ENCODE data around the gene PIP4P1. TPM values are rescaled to one million over a fixed set of nuclear protein-coding genes. Genes with fewer than 3 reads are reported as not detected.

The PIP4P1 gene
- total and polyA plus RNA-seq, 2 experiments from 2014 or later, result 17.6 to 60.1 TPM

- no peak overlapping the region for H3K27ac ChIP-seq
- no peaks in the 10 kb centered on the region for H3K9me3 ChIP-seq (ENCODE audit: low read depth)
- no peak for DNase-seq (ENCODE audit: low read depth in 1 of 2, low spot score in 1 of 2)
- no peaks in the 10 kb centered on the region for H3K27me3 ChIP-seq
- no peak for TF ChIP-seq CTCF (IDR thresholded peaks at IDR 0.05; ENCODE audit: low read depth, low read length)
- no peaks in the 10 kb centered on the region for H3K4me1 ChIP-seq (ENCODE audit: low read depth)
- no peak overlapping the region for H3K4me3 ChIP-seq
- no peaks in the 10 kb centered on the region for H3K36me3 ChIP-seq
Measured at GRCh38 chr14:20499881-20500280, 38.6 kb upstream of the PIP4P1 start.

GRCh38 chr14:20499108-20499507 lies 37.9 kb upstream of the PIP4P1 start:
- Histone ChIP-seq H3K9me3 (ENCODE audit: low read depth) (no peaks in the 10 kb centered on the region), H3K27ac (no peak overlapping the region), H3K4me1 (ENCODE audit: low read depth) (no peaks in the 10 kb centered on the region), H3K36me3 (no peaks in the 10 kb centered on the region), H3K4me3 (no peak overlapping the region), H3K27me3 (no peaks in the 10 kb centered on the region)
- no peak for DNase-seq (ENCODE audit: low read depth in 1 of 2, low spot score in 1 of 2)
- no peak for TF ChIP-seq CTCF (IDR thresholded peaks at IDR 0.05; ENCODE audit: low read depth, low read length)

- no peaks in the 10 kb centered on the region for H3K9me3 ChIP-seq (ENCODE audit: low read depth)
- TF ChIP-seq CTCF (IDR thresholded peaks at IDR 0.05; ENCODE audit: low read depth, low read length), result no peak
- no peaks in the 10 kb centered on the region for H3K27me3 ChIP-seq
- H3K27ac ChIP-seq, result no peak overlapping the region
- no peaks in the 10 kb centered on the region for H3K36me3 ChIP-seq
- no peaks in the 10 kb centered on the region for H3K4me1 ChIP-seq (ENCODE audit: low read depth)
- H3K4me3 ChIP-seq, result no peak overlapping the region
- no peak for DNase-seq (ENCODE audit: low read depth in 1 of 2, low spot score in 1 of 2)
Measured at GRCh38 chr14:20498622-20499021, 37.4 kb upstream of the PIP4P1 start.

GRCh38 chr14:20494935-20495766 lies 33.9 kb upstream of the PIP4P1 start:
- Histone ChIP-seq H3K4me3 (no peak overlapping the region), H3K36me3 (no peaks in the 10 kb centered on the region), H3K27me3 (no peaks in the 10 kb centered on the region), H3K4me1 (ENCODE audit: low read depth) (no peaks in the 10 kb centered on the region), H3K9me3 (ENCODE audit: low read depth) (no peaks in the 10 kb centered on the region), H3K27ac (no peak overlapping the region)
- no peak for TF ChIP-seq CTCF (IDR thresholded peaks at IDR 0.05; ENCODE audit: low read depth, low read length)
- peak in 1 of 2 donors; percentile 56 for DNase-seq (ENCODE audit: low read depth in 1 of 2, low spot score in 1 of 2)

GRCh38 chr14:20493634-20494033 lies 32.4 kb upstream of the PIP4P1 start:
- H3K27ac ChIP-seq, result no peak overlapping the region
- no peak for DNase-seq (ENCODE audit: low read depth in 1 of 2, low spot score in 1 of 2)
- H3K9me3 ChIP-seq (ENCODE audit: low read depth), result no peaks in the 10 kb centered on the region
- H3K4me1 ChIP-seq (ENCODE audit: low read depth), result no peaks in the 10 kb centered on the region
- no peaks in the 10 kb centered on the region for H3K27me3 ChIP-seq
- no peaks in the 10 kb centered on the region for H3K36me3 ChIP-seq
- no peak for TF ChIP-seq CTCF (IDR thresholded peaks at IDR 0.05; ENCODE audit: low read depth, low read length)
- no peak overlapping the region for H3K4me3 ChIP-seq
